Large intestine (tissue), 3 donors: ENCODE measurements around the gene MARCHF6. TPM values are rescaled to one million over a fixed set of nuclear protein-coding genes. Genes with fewer than 3 reads are reported as not detected.
"Not testable (repeated sequence)": the region's sequence is repeated elsewhere in the genome, so short reads cannot be mapped to it uniquely, and the experiment has no call there.

Experiments used
- DNase-seq, 2 donors: peaks; one replicate each; pipeline versions ENCODE4 v3.0.0 to v3.0.0-alpha.2; 2013
- H3K27ac ChIP-seq: one replicate; pipeline ENCODE4 v1.5.1; 2013; ENCODE audit warnings: low read length
- H3K27me3 ChIP-seq: 2 replicates; pipeline ENCODE4 v1.6.1; 2013; ENCODE audit warnings: low read length; ENCODE audit not compliant: control insufficient read depth, insufficient read depth
- H3K36me3 ChIP-seq: 2 replicates; pipeline ENCODE4 v1.6.1; 2013; ENCODE audit warnings: low read length; ENCODE audit not compliant: control insufficient read depth, insufficient read depth
- H3K4me1 ChIP-seq: one replicate; pipeline ENCODE4 v1.6.1; 2013; ENCODE audit warnings: low read length; ENCODE audit not compliant: control insufficient read depth, insufficient read depth
- H3K4me3 ChIP-seq: one replicate; pipeline ENCODE4 v1.5.1; 2013; ENCODE audit warnings: low read length
- H3K9me3 ChIP-seq: one replicate; pipeline ENCODE4 v1.6.1; 2013; ENCODE audit warnings: mild to moderate bottlenecking, low read depth, low read length, moderate library complexity; ENCODE audit not compliant: control insufficient read depth
- WGBS: methylation state at CpG from one replicate; pipeline ENCODE4 v1.1.5; 2013; ENCODE audit warnings: low lambda C conversion rate; ENCODE audit not compliant: insufficient coverage; 5-methylcytosine and 5-hydroxymethylcytosine counted together
- polyA plus RNA-seq: library from polyadenylated mRNA; unstranded; fragments of 120-200 nt; gene quantifications from one replicate; pipeline ENCODE4 v1.2.1, GENCODE V29; 2013

Gene MARCHF6
- polyA plus RNA-seq, 1 donor: 117 TPM

GRCh38 chr5:10381803-10382202 is 28.3 kb downstream of the MARCHF6 start:
- no peak overlapping the region for H3K4me3 ChIP-seq
- no peak for DNase-seq
- no peaks in the 10 kb centered on the region for H3K4me1 ChIP-seq
- H3K27me3 ChIP-seq: no peaks in the 10 kb centered on the region
- WGBS: 100% methylated on average over 2 of the region's 4 CpGs
- H3K36me3 ChIP-seq: peaks cover 25% of the 10 kb centered on the region
- H3K27ac ChIP-seq: no peak overlapping the region
- H3K9me3 ChIP-seq: no peaks in the 10 kb centered on the region

GRCh38 chr5:10384483-10384882 is 31.0 kb downstream of the MARCHF6 start:
- H3K4me1 ChIP-seq: no peaks in the 10 kb centered on the region
- no CpG with 5 or more reads among the region's 3 CpGs for WGBS

GRCh38 chr5:10387690-10388089 is 34.2 kb downstream of the MARCHF6 start:
- no peak overlapping the region for H3K4me3 ChIP-seq
- peaks cover 51% of the 10 kb centered on the region for H3K36me3 ChIP-seq
- no peaks in the 10 kb centered on the region for H3K9me3 ChIP-seq
- WGBS: no CpG with 5 or more reads among the region's 4 CpGs
- H3K27ac ChIP-seq: no peak overlapping the region
- H3K27me3 ChIP-seq: no peaks in the 10 kb centered on the region
- H3K4me1 ChIP-seq: no peaks in the 10 kb centered on the region
- DNase-seq: no peak

More at GRCh38 chr5:10384483-10384882, 31.0 kb downstream of the MARCHF6 start:
- Histone ChIP-seq H3K9me3 (no peaks in the 10 kb centered on the region), H3K36me3 (peaks cover 44% of the 10 kb centered on the region), H3K27ac (no peak overlapping the region), H3K27me3 (no peaks in the 10 kb centered on the region), H3K4me3 (no peak overlapping the region)
- no peak for DNase-seq

GRCh38 chr5:10391130-10391529 is 37.6 kb downstream of the MARCHF6 start:
- H3K9me3 ChIP-seq: no peaks in the 10 kb centered on the region
- no peaks in the 10 kb centered on the region for H3K4me1 ChIP-seq
- DNase-seq: no peak
- WGBS: no CpG with 5 or more reads among the region's 1 CpG
- H3K27me3 ChIP-seq: no peaks in the 10 kb centered on the region
- H3K36me3 ChIP-seq: peaks cover 68% of the 10 kb centered on the region
- H3K4me3 ChIP-seq: no peak overlapping the region
- no peak overlapping the region for H3K27ac ChIP-seq

- not testable (repeated sequence) for DNase-seq, H3K9me3 ChIP-seq, H3K27me3 ChIP-seq, H3K4me1 ChIP-seq, H3K27ac ChIP-seq, H3K4me3 ChIP-seq
- WGBS: 100% methylated on average over 1 of the region's 6 CpGs
- peaks cover 68% of the 10 kb centered on the region for H3K36me3 ChIP-seq
These were observed 39.3 kb downstream of the MARCHF6 start for GRCh38 chr5:10392567-10393328.

GRCh38 chr5:10393491-10393890 is 40.0 kb downstream of the MARCHF6 start:
- DNase-seq: no peak
- Histone ChIP-seq H3K27ac (no peak overlapping the region), H3K9me3 (no peaks in the 10 kb centered on the region), H3K4me1 (no peaks in the 10 kb centered on the region), H3K36me3 (peaks cover 65% of the 10 kb centered on the region), H3K27me3 (no peaks in the 10 kb centered on the region), H3K4me3 (no peak overlapping the region)
- WGBS: 100% methylated on average over 2 of the region's 2 CpGs

GRCh38 chr5:10396552-10396951 is 43.1 kb downstream of the MARCHF6 start:
- no CpG with 5 or more reads among the region's 5 CpGs for WGBS
- Histone ChIP-seq H3K4me3 (no peak overlapping the region), H3K4me1 (no peaks in the 10 kb centered on the region), H3K36me3 (peaks cover 67% of the 10 kb centered on the region), H3K27me3 (no peaks in the 10 kb centered on the region), H3K27ac (no peak overlapping the region), H3K9me3 (no peaks in the 10 kb centered on the region)
- DNase-seq: no peak

- Histone ChIP-seq H3K27ac (no peak overlapping the region), H3K36me3 (peaks cover 60% of the 10 kb centered on the region)
These were observed 46.3 kb downstream of the MARCHF6 start for GRCh38 chr5:10399839-10400238.

GRCh38 chr5:10400411-10400810 is 46.9 kb downstream of the MARCHF6 start:
- DNase-seq: no peak
- Histone ChIP-seq H3K4me3 (no peak overlapping the region), H3K36me3 (peaks cover 60% of the 10 kb centered on the region), H3K27ac (no peak overlapping the region), H3K27me3 (no peaks in the 10 kb centered on the region), H3K4me1 (no peaks in the 10 kb centered on the region), H3K9me3 (no peaks in the 10 kb centered on the region)
- WGBS: 100% methylated on average over 1 of the region's 2 CpGs

More at GRCh38 chr5:10399839-10400238, 46.3 kb downstream of the MARCHF6 start:
- H3K4me1 ChIP-seq: no peaks in the 10 kb centered on the region
- no peaks in the 10 kb centered on the region for H3K27me3 ChIP-seq
- DNase-seq: no peak
- H3K9me3 ChIP-seq: no peaks in the 10 kb centered on the region
- H3K4me3 ChIP-seq: no peak overlapping the region

- 89% methylated on average over 1 of the region's 3 CpGs for WGBS
- H3K27ac ChIP-seq: no peak overlapping the region
These were observed 47.3 kb downstream of the MARCHF6 start for GRCh38 chr5:10400831-10401230.

GRCh38 chr5:10401498-10401897 is 48.0 kb downstream of the MARCHF6 start:
- Histone ChIP-seq H3K4me1 (no peaks in the 10 kb centered on the region), H3K27me3 (no peaks in the 10 kb centered on the region), H3K9me3 (no peaks in the 10 kb centered on the region), H3K27ac (no peak overlapping the region), H3K4me3 (no peak overlapping the region), H3K36me3 (peaks cover 59% of the 10 kb centered on the region)
- DNase-seq: no peak
- WGBS: 100% methylated on average over 1 of the region's 1 CpG

More at GRCh38 chr5:10400831-10401230, 47.3 kb downstream of the MARCHF6 start:
- Histone ChIP-seq H3K9me3 (no peaks in the 10 kb centered on the region), H3K27me3 (no peaks in the 10 kb centered on the region), H3K36me3 (peaks cover 59% of the 10 kb centered on the region), H3K4me1 (no peaks in the 10 kb centered on the region), H3K4me3 (no peak overlapping the region)
- no peak for DNase-seq
